Activated naive CD4-positive, alpha-beta T cell treated with anti-CD3 and anti-CD28 coated beads for 36 hours (primary cell): ENCODE measurements around the gene UPF1. TPM values are rescaled to one million over a fixed set of nuclear protein-coding genes. Genes with fewer than 3 reads are reported as not detected.

Experiments used
- CTCF ChIA-PET: fragments of 350-600 bp; sonication (Branson Sonifier 250); formaldehyde crosslinking; loops from one replicate; lab custom pipeline; 2021; ENCODE audit warnings: antibody characterized with exemption; lab: Charles Lee
- DNase-seq: peaks from one replicate; pipeline ENCODE4 v3.0.0-alpha.2; 2020
- H3K27ac Mint-ChIP-seq: one replicate; pipeline ENCODE4 v1.8.0; 2021; ENCODE audit warnings: mild to moderate bottlenecking, mixed read lengths
- H3K27me3 Mint-ChIP-seq: one replicate; pipeline ENCODE4 v1.8.0; 2021; ENCODE audit warnings: low read depth, mixed read lengths
- H3K36me3 Mint-ChIP-seq: one replicate; pipeline ENCODE4 v1.8.0; 2021; ENCODE audit warnings: low read depth, mixed read lengths
- H3K4me1 Mint-ChIP-seq: one replicate; pipeline ENCODE4 v1.8.0; 2021; ENCODE audit warnings: low read depth, mixed read lengths
- H3K4me3 Mint-ChIP-seq: one replicate; pipeline ENCODE4 v1.8.0; 2021; ENCODE audit warnings: mild to moderate bottlenecking, moderate library complexity, mixed read lengths
- H3K9me3 Mint-ChIP-seq: one replicate; pipeline ENCODE4 v1.8.0; 2021; ENCODE audit warnings: mixed read lengths
- intact Hi-C: fragments of 100-400 bp; cut with micrococcal nuclease; formaldehyde crosslinking; loops from one replicate; pipeline ENCODE4 v1.15.1; 2023
- total RNA-seq, 2 experiments: library from RNA; stranded (reverse); gene quantifications; one replicate each; pipeline ENCODE4 v1.2.3, GENCODE V29; 2021

Gene UPF1
- total RNA-seq, 2 experiments from 2014 or later: 95.0 to 105 TPM

DNA sequence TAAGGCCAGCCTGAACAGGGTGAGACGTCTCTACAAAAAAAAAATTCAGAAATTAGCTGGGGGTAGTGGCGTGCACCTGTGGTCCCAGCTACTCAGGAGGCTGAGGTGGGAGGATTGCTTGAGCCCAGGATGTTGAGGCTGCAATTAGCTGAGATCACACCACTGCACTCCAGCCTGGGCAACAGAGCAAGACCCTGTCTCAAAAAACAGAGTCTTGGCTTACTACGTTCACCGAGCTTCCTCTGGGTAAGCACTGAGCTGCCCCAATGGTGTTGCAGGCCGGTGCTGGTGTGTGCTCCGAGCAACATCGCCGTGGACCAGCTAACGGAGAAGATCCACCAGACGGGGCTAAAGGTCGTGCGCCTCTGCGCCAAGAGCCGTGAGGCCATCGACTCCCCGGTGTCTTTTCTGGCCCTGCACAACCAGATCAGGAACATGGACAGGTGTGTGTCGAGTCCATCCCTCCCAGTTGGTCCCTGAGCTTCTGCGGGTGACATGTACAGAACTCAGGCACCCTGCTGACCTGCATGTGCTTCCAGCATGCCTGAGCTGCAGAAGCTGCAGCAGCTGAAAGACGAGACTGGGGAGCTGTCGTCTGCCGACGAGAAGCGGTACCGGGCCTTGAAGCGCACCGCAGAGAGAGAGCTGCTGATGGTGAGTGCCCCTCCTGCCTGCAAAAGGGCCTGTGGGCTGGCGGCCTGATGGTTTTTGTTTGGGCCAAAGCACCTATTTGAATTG is 24.1 kb downstream of the UPF1 start:
- Mint-ChIP-seq H3K4me3 (no peak overlapping the region), H3K36me3 (peaks cover 25% of the 10 kb centered on the region), H3K4me1 (no peaks in the 10 kb centered on the region), H3K27ac (no peak overlapping the region), H3K27me3 (no peaks in the 10 kb centered on the region), H3K9me3 (no peaks in the 10 kb centered on the region)
- CTCF ChIA-PET: interaction anchor here (0.6 to 2.2 kb wide), 4 partner anchors 9 to 332 kb away, joined by 3 to 12 read pairs (median 4); no protein-coding TSS in a partner anchor
- DNase-seq: no peak
- intact Hi-C loops: no loop called here

DNA sequence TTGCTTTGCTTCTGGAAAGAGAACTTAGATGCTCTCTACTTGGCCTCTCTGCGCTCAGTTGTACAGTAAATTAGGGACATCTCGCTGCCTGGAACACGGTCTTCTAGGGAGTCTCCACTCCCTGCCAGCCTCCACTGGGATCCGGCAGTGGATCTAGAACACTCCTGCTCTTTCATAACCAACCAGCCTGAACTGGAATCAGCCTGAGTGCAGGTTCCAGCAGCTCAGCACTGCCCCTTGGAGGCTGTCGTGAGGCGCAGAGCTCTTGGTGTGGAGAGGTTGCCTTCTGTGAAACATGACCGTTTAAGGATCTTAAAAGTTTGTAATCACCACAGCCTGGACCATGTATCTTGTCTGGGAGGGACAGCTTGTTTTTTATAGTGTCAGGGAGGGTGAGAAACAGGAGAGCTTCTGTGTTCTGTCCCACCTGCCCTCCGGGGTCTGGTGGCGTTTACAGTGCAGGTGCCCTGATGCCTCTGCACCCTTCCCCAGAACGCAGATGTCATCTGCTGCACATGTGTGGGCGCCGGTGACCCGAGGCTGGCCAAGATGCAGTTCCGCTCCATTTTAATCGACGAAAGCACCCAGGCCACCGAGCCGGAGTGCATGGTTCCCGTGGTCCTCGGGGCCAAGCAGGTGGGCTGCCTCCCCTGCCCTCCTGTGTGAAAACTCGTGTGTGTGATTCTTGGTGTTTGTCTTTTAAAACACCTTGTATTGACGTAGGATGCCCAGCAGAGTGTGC is 24.8 kb downstream of the UPF1 start:
- no peak overlapping the region for H3K27ac Mint-ChIP-seq

GRCh38 chr19:18857223-18857622 is 25.5 kb downstream of the UPF1 start:
- H3K36me3 Mint-ChIP-seq: peaks cover 34% of the 10 kb centered on the region
- H3K27me3 Mint-ChIP-seq: no peaks in the 10 kb centered on the region
- H3K9me3 Mint-ChIP-seq: no peaks in the 10 kb centered on the region
- intact Hi-C loops: no loop called here
- no peaks in the 10 kb centered on the region for H3K4me1 Mint-ChIP-seq
- H3K27ac Mint-ChIP-seq: no peak overlapping the region
- DNase-seq: no peak
- H3K4me3 Mint-ChIP-seq: no peak overlapping the region
- CTCF ChIA-PET: interaction anchor here (1.2 kb wide), 1 partner anchor 13 kb away, joined by 3 read pairs; no protein-coding TSS in a partner anchor

More for the DNA sequence above, 24.8 kb downstream of the UPF1 start:
- H3K4me1 Mint-ChIP-seq: no peaks in the 10 kb centered on the region
- peaks cover 28% of the 10 kb centered on the region for H3K36me3 Mint-ChIP-seq
- CTCF ChIA-PET: interaction anchor here (0.6 to 2.2 kb wide), 4 partner anchors 9 to 333 kb away, joined by 3 to 12 read pairs (median 4); no protein-coding TSS in a partner anchor
- intact Hi-C loops: no loop called here
- H3K4me3 Mint-ChIP-seq: no peak overlapping the region
- no peaks in the 10 kb centered on the region for H3K27me3 Mint-ChIP-seq
- H3K9me3 Mint-ChIP-seq: no peaks in the 10 kb centered on the region
- no peak for DNase-seq

DNA sequence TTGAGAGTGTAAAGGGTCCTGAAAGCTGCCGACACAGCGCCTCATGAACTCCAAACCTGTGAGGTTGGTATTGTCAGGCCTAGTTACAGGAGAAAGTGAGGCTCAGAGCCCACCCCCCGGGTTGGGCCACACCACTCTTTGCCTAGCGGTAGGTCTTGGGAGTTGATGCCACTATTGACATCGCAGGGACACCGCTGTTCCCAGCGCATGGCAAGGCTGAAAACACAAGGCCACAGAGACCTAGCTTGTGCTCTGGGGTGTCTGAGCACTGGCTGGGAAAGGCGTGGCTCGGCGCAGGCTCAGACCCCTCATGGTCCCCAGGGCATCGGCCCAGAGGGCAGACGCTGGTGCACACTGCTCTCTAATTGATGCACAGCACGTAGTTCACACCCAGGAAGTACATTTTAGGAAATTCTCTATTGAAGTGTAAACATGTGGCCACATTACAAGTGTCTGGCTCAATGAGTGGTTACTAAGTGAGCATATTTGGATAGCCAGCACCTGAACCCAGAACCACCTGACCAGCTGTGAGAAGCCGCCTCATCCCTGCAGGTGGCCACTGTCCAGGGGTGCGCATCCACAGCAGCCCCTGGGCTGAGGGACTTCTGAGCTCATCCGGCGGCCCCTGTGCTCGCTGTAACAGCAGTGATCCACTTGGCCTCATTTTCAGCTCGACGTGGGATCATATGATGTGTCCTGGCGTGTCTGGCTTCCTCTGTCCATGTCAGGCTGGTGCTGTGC is 27.3 kb downstream of the UPF1 start:
- Mint-ChIP-seq H3K36me3 (peaks cover 34% of the 10 kb centered on the region), H3K4me1 (no peaks in the 10 kb centered on the region), H3K4me3 (no peak overlapping the region), H3K9me3 (no peaks in the 10 kb centered on the region), H3K27me3 (no peaks in the 10 kb centered on the region), H3K27ac (no peak overlapping the region)
- CTCF ChIA-PET: interaction anchor here (0.7 to 1.7 kb wide), 2 partner anchors 12 to 17 kb away, joined by 3 to 5 read pairs; no protein-coding TSS in a partner anchor
- intact Hi-C loops: no loop called here
- DNase-seq: no peak

DNA sequence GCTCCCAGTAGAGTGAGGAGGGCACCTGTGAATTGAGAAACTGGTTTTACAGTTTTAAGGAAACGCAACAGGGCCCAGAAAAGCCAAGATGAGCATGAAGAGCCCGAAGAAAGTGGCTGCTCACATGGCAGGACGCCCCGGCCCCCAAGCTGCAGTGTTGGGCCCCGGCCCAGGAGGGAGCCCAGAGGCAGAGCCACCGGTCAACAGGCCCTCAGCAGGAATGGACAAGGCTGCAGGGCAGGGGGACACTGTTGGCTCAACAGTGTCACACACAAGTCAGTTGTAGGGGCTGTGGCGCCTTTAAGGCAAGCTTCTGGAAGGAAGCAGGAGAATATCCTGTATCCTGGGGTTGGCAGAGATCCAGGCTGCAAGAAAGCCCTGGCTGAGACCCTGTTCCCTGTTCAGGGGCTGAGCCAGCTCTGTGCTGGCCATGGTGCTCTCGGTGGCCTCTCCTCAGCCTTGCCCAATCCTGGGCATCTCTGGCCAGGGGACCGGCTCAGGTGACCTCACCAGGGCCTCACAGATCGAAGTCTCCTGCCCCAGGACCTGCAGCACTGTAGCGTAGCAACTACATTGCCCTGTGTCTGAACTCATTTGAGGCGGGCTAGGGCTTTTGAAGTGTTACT is 28.0 kb downstream of the UPF1 start:
- H3K4me3 Mint-ChIP-seq: no peak overlapping the region
- no peak for DNase-seq
- no peaks in the 10 kb centered on the region for H3K9me3 Mint-ChIP-seq
- no peaks in the 10 kb centered on the region for H3K4me1 Mint-ChIP-seq
- no peaks in the 10 kb centered on the region for H3K27me3 Mint-ChIP-seq
- peaks cover 35% of the 10 kb centered on the region for H3K36me3 Mint-ChIP-seq
- no peak overlapping the region for H3K27ac Mint-ChIP-seq
- CTCF ChIA-PET: no interaction called here
- intact Hi-C loops: no loop called here

DNA sequence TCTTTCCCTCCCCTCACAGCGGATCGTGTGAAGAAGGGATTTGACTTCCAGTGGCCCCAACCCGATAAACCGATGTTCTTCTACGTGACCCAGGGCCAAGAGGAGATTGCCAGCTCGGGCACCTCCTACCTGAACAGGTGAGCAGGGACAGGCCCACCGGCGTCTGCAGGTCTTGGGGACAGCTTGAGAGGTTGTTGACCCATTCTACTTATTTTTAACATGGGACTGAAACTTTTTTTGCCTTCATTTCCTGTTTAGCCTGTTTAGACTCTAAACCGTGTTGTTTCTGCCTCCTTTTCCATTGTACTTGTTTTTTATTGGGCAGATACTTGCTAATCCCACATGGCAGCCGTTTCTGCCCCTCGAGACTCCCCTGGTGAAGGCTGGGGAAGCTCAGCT is 28.5 kb downstream of the UPF1 start:
- no peaks in the 10 kb centered on the region for H3K9me3 Mint-ChIP-seq
- intact Hi-C loops: no loop called here
- DNase-seq: no peak
- no peaks in the 10 kb centered on the region for H3K27me3 Mint-ChIP-seq
- CTCF ChIA-PET: interaction anchor here (0.9 to 1.6 kb wide), 2 partner anchors 13 to 389 kb away, joined by 3 to 7 read pairs; no protein-coding TSS in a partner anchor
- no peak overlapping the region for H3K27ac Mint-ChIP-seq
- H3K4me1 Mint-ChIP-seq: no peaks in the 10 kb centered on the region
- H3K4me3 Mint-ChIP-seq: no peak overlapping the region
- peaks cover 39% of the 10 kb centered on the region for H3K36me3 Mint-ChIP-seq

GRCh38 chr19:18860725-18861124 is 29.0 kb downstream of the UPF1 start:
- no peaks in the 10 kb centered on the region for H3K4me1 Mint-ChIP-seq
- intact Hi-C loops: no loop called here
- CTCF ChIA-PET: interaction anchor here (0.7 to 1.6 kb wide), 3 partner anchors 14 to 390 kb away, joined by 3 to 7 read pairs (median 6); no protein-coding TSS in a partner anchor
- DNase-seq: no peak
- H3K27me3 Mint-ChIP-seq: no peaks in the 10 kb centered on the region
- H3K36me3 Mint-ChIP-seq: peaks cover 39% of the 10 kb centered on the region
- H3K9me3 Mint-ChIP-seq: no peaks in the 10 kb centered on the region
- no peak overlapping the region for H3K4me3 Mint-ChIP-seq
- H3K27ac Mint-ChIP-seq: no peak overlapping the region

GRCh38 chr19:18861235-18861634 is 29.5 kb downstream of the UPF1 start:
- intact Hi-C loops: no loop called here
- H3K27me3 Mint-ChIP-seq: no peaks in the 10 kb centered on the region

GRCh38 chr19:18861917-18862316 is 30.2 kb downstream of the UPF1 start:
- intact Hi-C loops: no loop called here
- Mint-ChIP-seq H3K4me3 (no peak overlapping the region), H3K36me3 (peaks cover 42% of the 10 kb centered on the region), H3K9me3 (no peaks in the 10 kb centered on the region), H3K27ac (no peak overlapping the region), H3K4me1 (no peaks in the 10 kb centered on the region), H3K27me3 (no peaks in the 10 kb centered on the region)
- no peak for DNase-seq
- CTCF ChIA-PET: interaction anchor here (1.6 kb wide), 1 partner anchor 15 kb away, joined by 7 read pairs; no protein-coding TSS in a partner anchor

More at GRCh38 chr19:18861235-18861634, 29.5 kb downstream of the UPF1 start:
- Mint-ChIP-seq H3K36me3 (peaks cover 40% of the 10 kb centered on the region), H3K4me3 (no peak overlapping the region), H3K9me3 (no peaks in the 10 kb centered on the region), H3K27ac (no peak overlapping the region), H3K4me1 (no peaks in the 10 kb centered on the region)
- DNase-seq: no peak
- CTCF ChIA-PET: interaction anchor here (0.7 to 1.6 kb wide), 3 partner anchors 14 to 390 kb away, joined by 3 to 7 read pairs (median 6); no protein-coding TSS in a partner anchor

- Mint-ChIP-seq H3K27me3 (no peaks in the 10 kb centered on the region), H3K4me3 (no peak overlapping the region), H3K27ac (no peak overlapping the region), H3K4me1 (no peaks in the 10 kb centered on the region), H3K9me3 (no peaks in the 10 kb centered on the region), H3K36me3 (peaks cover 45% of the 10 kb centered on the region)
- intact Hi-C loops: no loop called here
- no peak for DNase-seq
- CTCF ChIA-PET: no interaction called here
Measured at GRCh38 chr19:18862976-18863842, 31.4 kb downstream of the UPF1 start.

- intact Hi-C loops: no loop called here
- Mint-ChIP-seq H3K9me3 (no peaks in the 10 kb centered on the region), H3K4me1 (peaks cover 2% of the 10 kb centered on the region), H3K36me3 (peaks cover 44% of the 10 kb centered on the region), H3K4me3 (no peak overlapping the region), H3K27ac (no peak overlapping the region), H3K27me3 (no peaks in the 10 kb centered on the region)
- CTCF ChIA-PET: interaction anchor here (0.7 kb wide), 1 partner anchor 35 kb away, joined by 3 read pairs; no protein-coding TSS in a partner anchor
- no peak for DNase-seq
Measured at GRCh38 chr19:18863843-18864362, 32.1 kb downstream of the UPF1 start.
